IPS DF 6.9 (cell line): ENCODE data around the gene MUTYH.

Source experiments
- DNase-seq: peaks from one replicate; pipeline ENCODE4 v3.0.0-alpha.2; 2013; ENCODE audit warnings: low read depth, low spot score
- H3K27ac ChIP-seq: one replicate; pipeline ENCODE4 v1.5.1; 2013; ENCODE audit warnings: low read length, control low read depth
- H3K27me3 ChIP-seq: 2 replicates; pipeline ENCODE4 v1.6.1; 2013; ENCODE audit warnings: mild to moderate bottlenecking, low read length; ENCODE audit not compliant: control insufficient read depth, insufficient read depth
- H3K36me3 ChIP-seq: 2 replicates; pipeline ENCODE4 v1.6.1; 2013; ENCODE audit warnings: low read length; ENCODE audit not compliant: control insufficient read depth, insufficient read depth
- H3K4me1 ChIP-seq: 2 replicates; pipeline ENCODE4 v1.6.1; 2013; ENCODE audit warnings: low read length; ENCODE audit not compliant: control insufficient read depth, insufficient read depth
- H3K4me3 ChIP-seq: 2 replicates; pipeline ENCODE4 v1.5.1; 2013; ENCODE audit warnings: mild to moderate bottlenecking, low read length
- H3K9me3 ChIP-seq: 2 replicates; pipeline ENCODE4 v1.6.1; 2013; ENCODE audit warnings: low read length, inconsistent platforms; ENCODE audit not compliant: control insufficient read depth, insufficient read depth
- WGBS: extraction: QIAGEN DNeasy Blood & Tissue Kit; methylation state at CpG from one replicate; pipeline ENCODE4 v1.1.7; 2013; ENCODE audit warnings: mixed read lengths, missing lambda C conversion rate; ENCODE audit not compliant: insufficient read length, insufficient coverage; 5-methylcytosine and 5-hydroxymethylcytosine counted together

Gene MUTYH

GRCh38 chr1:45322486-45323040 lies 17.7 kb downstream of the MUTYH start:
- DNase-seq: no peak
- Histone ChIP-seq H3K4me1 (peaks cover 8% of the 10 kb centered on the region; the same call in 1 of the 2 replicates), H3K36me3 (0 out of 2 replicates have a peak, but pooled peaks cover 3% of the 10 kb centered on the region), H3K27ac (no peak overlapping the region), H3K9me3 (no peaks in the 10 kb centered on the region), H3K4me3 (no peak overlapping the region), H3K27me3 (no peaks in the 10 kb centered on the region)
- WGBS: no CpG with 5 or more reads among the region's 10 CpGs

DNA sequence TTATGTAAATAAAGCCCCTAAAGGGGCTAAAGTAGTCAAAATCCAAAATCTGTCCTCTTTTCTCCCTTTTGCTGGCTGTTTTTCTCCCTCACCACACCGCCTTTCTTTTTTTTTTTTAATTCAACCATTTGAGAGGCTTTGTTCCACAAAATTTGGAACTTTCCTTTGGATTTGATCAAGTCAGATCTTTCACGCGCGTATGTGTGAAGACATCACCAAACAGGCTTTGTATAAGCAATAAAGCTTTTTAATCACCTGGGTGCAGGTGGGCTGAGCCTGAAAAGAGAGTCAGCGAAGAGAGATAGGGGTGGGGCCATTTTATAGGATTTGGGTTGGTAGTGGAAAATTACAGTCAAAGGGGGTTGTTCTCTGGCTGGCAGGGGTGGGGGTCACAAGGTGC lies 18.8 kb downstream of the MUTYH start:
- Histone ChIP-seq H3K36me3 (no peaks in the 10 kb centered on the region), H3K4me1 (peaks cover 4% of the 10 kb centered on the region; the same call in 1 of the 2 replicates), H3K9me3 (no peaks in the 10 kb centered on the region), H3K27me3 (no peaks in the 10 kb centered on the region), H3K27ac (no peak overlapping the region), H3K4me3 (no peak overlapping the region)
- no CpG with 5 or more reads among the region's 5 CpGs for WGBS
- DNase-seq: no peak

DNA sequence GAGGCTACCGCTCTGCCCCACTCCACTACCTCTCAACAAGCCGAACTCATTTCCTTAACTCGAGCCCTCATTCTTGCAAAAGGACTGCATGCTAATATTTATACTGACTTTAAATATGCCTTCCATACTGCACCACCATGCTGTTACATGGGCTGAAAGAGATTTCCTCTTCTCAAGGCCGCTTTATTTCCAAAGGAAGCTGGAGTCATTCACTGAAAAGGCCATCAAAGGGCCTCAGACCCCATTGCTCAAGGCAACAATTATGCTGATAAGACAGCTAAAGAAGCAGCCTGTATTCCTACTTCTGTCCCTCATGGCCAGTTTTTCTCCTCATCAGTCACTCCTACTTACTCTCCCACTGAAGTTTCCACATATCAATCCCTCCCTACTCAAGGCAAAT lies 20.5 kb downstream of the MUTYH start:
- H3K36me3 ChIP-seq: no peaks in the 10 kb centered on the region
- no CpG with 5 or more reads among the region's 4 CpGs for WGBS
- peaks cover 3% of the 10 kb centered on the region; the same call in 1 of the 2 replicates for H3K4me1 ChIP-seq
- H3K9me3 ChIP-seq: no peaks in the 10 kb centered on the region
- H3K27me3 ChIP-seq: no peaks in the 10 kb centered on the region
- H3K4me3 ChIP-seq: no peak overlapping the region
- no peak overlapping the region for H3K27ac ChIP-seq
- DNase-seq: no peak

DNA sequence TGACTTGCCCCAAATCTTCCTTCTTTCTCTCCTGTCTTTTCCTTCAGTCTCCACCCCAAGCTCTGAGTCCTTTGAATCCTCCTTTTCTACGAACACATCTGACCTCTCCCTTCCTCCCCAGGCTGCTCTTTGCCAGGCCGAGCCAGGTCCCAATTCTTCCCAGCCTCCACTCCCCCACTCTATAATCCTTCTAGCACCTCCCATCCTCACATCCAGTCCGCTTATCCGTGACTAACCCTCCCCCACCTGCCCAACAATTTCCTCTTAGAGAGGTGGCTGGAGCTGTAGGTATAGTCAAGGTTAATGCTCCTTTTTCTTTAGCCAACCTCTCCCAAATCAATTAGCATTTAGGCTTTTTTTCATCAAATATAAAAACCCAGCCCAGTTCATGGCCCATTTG lies 23.1 kb downstream of the MUTYH start:
- Histone ChIP-seq H3K27ac (no peak overlapping the region), H3K4me1 (peaks cover 3% of the 10 kb centered on the region; the same call in 1 of the 2 replicates), H3K36me3 (no peaks in the 10 kb centered on the region), H3K4me3 (no peak overlapping the region), H3K27me3 (no peaks in the 10 kb centered on the region), H3K9me3 (no peaks in the 10 kb centered on the region)
- no peak for DNase-seq
- WGBS: no CpG with 5 or more reads among the region's 4 CpGs

GRCh38 chr1:45314266-45314665 lies 26.0 kb downstream of the MUTYH start:
- no CpG with 5 or more reads among the region's 3 CpGs for WGBS
- no peak for DNase-seq
- Histone ChIP-seq H3K9me3 (no peaks in the 10 kb centered on the region), H3K27me3 (no peaks in the 10 kb centered on the region), H3K4me3 (no peak overlapping the region), H3K4me1 (peaks cover 2% of the 10 kb centered on the region; the same call in 1 of the 2 replicates), H3K36me3 (no peaks in the 10 kb centered on the region), H3K27ac (no peak overlapping the region)

DNA sequence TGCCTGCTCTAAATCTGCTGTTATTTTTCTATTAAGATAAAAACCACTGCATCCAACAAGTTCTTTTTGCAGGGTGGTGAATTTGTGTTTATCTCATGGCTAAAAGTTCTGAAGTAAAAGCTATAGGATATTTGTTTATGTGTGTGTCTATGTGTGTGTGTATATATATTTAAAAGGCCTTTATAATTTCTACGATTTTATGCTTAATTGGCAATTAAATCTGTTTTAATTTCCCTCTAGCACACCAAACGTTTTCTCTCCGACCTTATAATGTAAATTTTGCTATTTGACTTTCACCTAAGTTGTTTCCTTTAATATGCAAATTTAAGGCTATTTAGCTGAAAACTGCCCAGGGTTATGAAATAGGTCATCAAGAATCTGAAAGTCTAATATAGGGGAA lies 33.3 kb downstream of the MUTYH start:
- DNase-seq: no peak
- H3K27ac ChIP-seq: no peak overlapping the region

DNA sequence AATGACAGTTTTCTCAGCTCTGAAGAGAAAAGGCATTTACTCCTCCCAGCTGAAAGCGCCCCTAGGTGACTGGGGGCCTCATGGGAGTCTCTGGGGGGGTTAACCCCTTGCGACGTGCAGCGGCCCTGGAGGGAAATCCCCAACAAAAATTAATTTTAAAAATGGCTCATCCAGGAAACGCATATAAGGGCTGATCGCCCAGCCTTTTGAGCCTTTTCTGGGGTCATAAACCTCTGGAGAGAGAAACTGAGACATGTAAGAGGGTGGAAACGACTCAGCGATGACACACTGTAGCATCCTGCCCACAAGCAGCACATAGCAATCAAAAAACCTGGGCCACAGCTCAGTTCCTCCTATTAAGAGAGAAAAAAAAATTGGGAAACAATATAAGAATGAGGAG lies 33.9 kb downstream of the MUTYH start:
- Histone ChIP-seq H3K27me3 (no peaks in the 10 kb centered on the region), H3K4me3 (no peak overlapping the region), H3K9me3 (no peaks in the 10 kb centered on the region), H3K4me1 (peaks cover 6% of the 10 kb centered on the region), H3K36me3 (no peaks in the 10 kb centered on the region), H3K27ac (no peak overlapping the region)
- no CpG with 5 or more reads among the region's 8 CpGs for WGBS
- no peak for DNase-seq

More for the DNA sequence above, 33.3 kb downstream of the MUTYH start:
- Histone ChIP-seq H3K9me3 (no peaks in the 10 kb centered on the region), H3K36me3 (no peaks in the 10 kb centered on the region), H3K4me3 (no peak overlapping the region), H3K27me3 (no peaks in the 10 kb centered on the region), H3K4me1 (peaks cover 6% of the 10 kb centered on the region)
- no CpG with 5 or more reads among the region's 3 CpGs for WGBS

DNA sequence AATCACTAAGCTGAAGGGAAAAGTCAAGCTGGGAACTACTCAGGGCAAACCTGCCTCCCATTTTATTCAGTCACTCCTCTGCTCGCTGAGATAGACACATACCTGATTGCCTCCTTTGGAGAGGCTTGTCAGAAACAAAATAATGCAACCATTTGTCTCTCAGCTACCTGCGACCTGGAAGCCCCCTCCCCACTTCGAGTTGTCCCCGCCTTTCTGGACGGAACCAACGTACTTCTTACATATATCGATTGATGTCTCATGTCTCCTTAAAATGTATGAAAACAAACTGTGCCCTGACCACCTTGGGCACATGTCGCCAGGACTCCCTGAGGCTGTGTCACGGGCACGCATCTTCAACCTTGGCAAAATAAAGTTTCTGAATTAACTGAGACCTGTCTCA lies 35.0 kb downstream of the MUTYH start:
- no peak overlapping the region for H3K27ac ChIP-seq
- no peak overlapping the region for H3K4me3 ChIP-seq
- no peak for DNase-seq
- H3K4me1 ChIP-seq: peaks cover 6% of the 10 kb centered on the region
- H3K36me3 ChIP-seq: no peaks in the 10 kb centered on the region
- H3K27me3 ChIP-seq: no peaks in the 10 kb centered on the region
- no CpG with 5 or more reads among the region's 10 CpGs for WGBS
- H3K9me3 ChIP-seq: no peaks in the 10 kb centered on the region

DNA sequence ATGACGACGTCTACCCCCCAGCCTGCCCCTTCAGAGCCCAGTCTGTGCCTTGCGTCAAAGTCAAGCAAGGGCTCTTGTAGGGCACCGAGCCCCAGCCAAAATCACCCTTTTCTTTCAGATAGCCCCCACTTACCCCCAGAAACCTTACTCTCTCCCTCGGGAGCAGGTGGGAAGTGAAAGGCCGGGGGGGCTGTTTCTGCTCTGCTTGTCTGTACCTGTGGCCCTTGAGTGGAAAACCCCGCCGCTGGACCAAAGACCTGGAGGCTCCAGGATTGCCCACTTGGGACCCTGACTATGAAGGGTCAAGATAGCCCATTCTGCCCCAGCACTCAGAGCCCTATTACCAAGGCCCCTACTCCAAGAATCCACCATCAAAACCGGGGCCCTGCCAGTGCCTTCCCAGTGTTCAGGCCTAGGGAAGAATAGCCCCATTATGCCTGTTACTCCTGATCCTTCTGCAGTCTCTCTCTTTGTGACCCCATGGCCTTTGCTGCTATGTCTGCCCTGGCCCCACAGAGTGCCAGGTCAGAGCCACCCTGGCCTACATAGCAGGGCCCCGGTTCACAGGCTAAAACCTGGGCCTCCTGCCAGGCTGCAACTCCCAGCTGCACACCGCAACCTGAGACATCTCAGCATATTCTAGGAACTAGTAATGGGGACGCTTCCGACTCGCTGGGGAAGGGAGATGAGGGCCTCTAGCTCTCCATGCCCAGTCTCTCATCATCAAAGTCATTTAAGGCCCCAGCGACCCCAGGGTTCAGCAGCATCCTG lies 35.7 kb downstream of the MUTYH start:
- Histone ChIP-seq H3K27me3 (no peaks in the 10 kb centered on the region), H3K27ac (no peak overlapping the region), H3K4me3 (peak overlapping the region; percentile 71; the same call in 1 of the 2 replicates), H3K36me3 (no peaks in the 10 kb centered on the region), H3K4me1 (peaks cover 6% of the 10 kb centered on the region), H3K9me3 (no peaks in the 10 kb centered on the region)
- no CpG with 5 or more reads among the region's 15 CpGs for WGBS
- no peak for DNase-seq

DNA sequence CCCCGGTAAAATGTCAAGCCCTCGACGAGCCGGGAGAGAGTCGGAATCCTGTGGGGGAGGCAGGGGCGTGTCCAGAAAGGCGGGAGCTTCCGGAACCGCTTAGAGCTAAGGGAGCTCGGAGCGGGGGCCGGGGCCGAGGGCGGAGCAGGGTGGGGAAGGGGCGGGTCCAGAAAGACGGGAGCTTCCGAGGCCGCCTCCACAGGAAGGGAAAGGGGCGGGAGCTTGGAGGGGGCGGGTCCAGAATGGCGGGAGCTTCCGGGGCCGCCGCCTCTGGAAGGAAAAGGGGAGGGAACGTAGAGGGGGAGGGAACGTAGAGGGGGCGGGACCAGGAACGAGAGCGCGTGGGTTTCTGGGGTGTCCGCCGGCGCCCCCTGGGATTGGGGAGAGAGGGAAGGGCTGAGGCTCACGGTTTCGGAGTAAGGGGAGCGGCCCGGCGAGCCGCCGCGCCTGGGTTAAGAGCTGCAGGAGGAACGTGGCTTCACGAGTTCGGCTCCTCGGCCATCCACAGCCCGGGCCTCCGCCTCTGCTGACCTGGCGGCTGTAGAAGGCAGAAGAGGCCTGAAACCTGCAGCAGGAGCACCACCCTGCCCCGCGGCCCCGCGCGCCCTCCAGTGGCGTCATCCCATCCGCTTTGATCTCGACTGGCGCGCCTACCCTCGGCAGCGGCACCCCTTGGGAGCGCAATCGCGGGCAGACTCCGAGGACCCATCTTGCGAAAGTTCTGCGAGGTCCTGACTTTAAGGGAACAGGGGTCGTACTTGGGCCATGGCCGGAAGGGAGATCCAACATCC lies 36.5 kb downstream of the MUTYH start:
- Histone ChIP-seq H3K36me3 (no peaks in the 10 kb centered on the region), H3K9me3 (no peaks in the 10 kb centered on the region), H3K4me1 (peaks cover 6% of the 10 kb centered on the region), H3K4me3 (peak overlapping the region; percentile 71; the same call in 1 of the 2 replicates), H3K27ac (no peak overlapping the region), H3K27me3 (no peaks in the 10 kb centered on the region)
- WGBS: no CpG with 5 or more reads among the region's 68 CpGs
- DNase-seq: peak; percentile 79
